Mesothelial cell of epicardium (in vitro differentiated cells): ENCODE data around the gene PTPRG. TPM values are rescaled to one million over a fixed set of nuclear protein-coding genes. Genes with fewer than 3 reads are reported as not detected.
A peak's percentile ranks its signal among the peaks of the same experiment; 100 is the strongest.

Experiments
- DNase-seq, 2 experiments: peaks; one replicate each; pipeline ENCODE4 v3.0.0; 2021; ENCODE audit warnings: low spot score in 2 of 2; ENCODE audit not compliant: unreplicated experiment in 2 of 2
- H3K27ac Mint-ChIP-seq: 2 replicates; pipeline ENCODE4 v1.8.0; 2021; ENCODE audit warnings: mixed read lengths
- H3K27me3 Mint-ChIP-seq: 2 replicates; pipeline ENCODE4 v1.8.0; 2021; ENCODE audit warnings: low read depth, mixed read lengths
- H3K36me3 Mint-ChIP-seq: 2 replicates; pipeline ENCODE4 v1.8.0; 2021; ENCODE audit warnings: mixed read lengths
- H3K4me1 Mint-ChIP-seq: 2 replicates; pipeline ENCODE4 v1.8.0; 2021; ENCODE audit warnings: mixed read lengths
- H3K4me3 Mint-ChIP-seq: 2 replicates; pipeline ENCODE4 v1.8.0; 2021; ENCODE audit warnings: mild to moderate bottlenecking, moderate library complexity, mixed read lengths
- H3K9me3 Mint-ChIP-seq: 2 replicates; pipeline ENCODE4 v1.8.0; 2021; ENCODE audit warnings: mixed read lengths
- total RNA-seq: library from RNA; stranded (reverse); gene quantifications from 3 replicates; pipeline ENCODE4 v1.2.1, GENCODE V29; 2021
- TF ChIP-seq, protein P1 (sequence below): fragments of 200-600 bp; sonication (generic); IDR thresholded peaks from one replicate; pipeline ENCODE4 v1.5.0; 2021; ENCODE audit warnings: antibody characterized with exemption; ENCODE audit not compliant: unreplicated experiment

The PTPRG gene
- total RNA-seq, 1 donor from 2014 or later: 40.4 TPM

DNA sequence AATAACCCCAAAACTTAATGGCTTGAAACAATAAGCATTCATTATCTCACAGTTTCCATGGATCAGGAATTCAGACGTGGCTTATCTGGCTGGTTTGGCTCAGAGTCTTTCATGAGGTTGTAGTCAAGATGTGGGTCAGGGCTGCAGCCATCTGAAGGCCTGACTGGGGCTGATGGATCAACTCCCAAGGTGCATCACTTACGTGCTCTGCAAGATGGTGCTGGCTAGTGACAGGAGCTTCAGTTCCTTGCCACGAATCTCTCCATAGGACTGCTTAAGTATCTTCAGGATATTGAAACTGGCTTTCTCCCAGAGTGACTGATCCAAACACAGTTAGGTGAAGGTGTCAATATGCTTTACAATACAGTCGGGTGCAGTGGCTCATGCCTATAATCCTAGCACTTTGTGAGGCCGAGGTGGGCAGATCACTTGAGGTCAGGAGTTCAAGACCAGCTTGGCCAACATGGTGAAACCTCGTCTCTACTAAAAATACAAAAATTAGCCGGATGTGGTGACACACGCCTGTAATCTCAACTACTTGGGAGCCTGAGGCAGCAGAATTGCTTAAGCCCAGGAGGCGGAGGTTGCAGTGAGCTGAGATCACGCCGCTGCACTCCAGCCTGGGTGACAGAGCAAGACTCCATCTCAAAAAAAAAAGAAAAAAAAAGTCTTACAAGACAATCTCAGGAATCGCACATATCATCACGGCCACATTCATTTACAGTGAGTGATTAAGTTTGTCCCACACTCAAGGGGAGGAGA, 28.5 kb upstream of the PTPRG start:
- Mint-ChIP-seq H3K4me3 (no peak overlapping the region), H3K27me3 (no peaks in the 10 kb centered on the region), H3K4me1 (peaks cover 35% of the 10 kb centered on the region), H3K36me3 (no peaks in the 10 kb centered on the region), H3K27ac (no peak overlapping the region), H3K9me3 (no peaks in the 10 kb centered on the region)
- no peak for DNase-seq
- TF ChIP-seq, protein P1, sequence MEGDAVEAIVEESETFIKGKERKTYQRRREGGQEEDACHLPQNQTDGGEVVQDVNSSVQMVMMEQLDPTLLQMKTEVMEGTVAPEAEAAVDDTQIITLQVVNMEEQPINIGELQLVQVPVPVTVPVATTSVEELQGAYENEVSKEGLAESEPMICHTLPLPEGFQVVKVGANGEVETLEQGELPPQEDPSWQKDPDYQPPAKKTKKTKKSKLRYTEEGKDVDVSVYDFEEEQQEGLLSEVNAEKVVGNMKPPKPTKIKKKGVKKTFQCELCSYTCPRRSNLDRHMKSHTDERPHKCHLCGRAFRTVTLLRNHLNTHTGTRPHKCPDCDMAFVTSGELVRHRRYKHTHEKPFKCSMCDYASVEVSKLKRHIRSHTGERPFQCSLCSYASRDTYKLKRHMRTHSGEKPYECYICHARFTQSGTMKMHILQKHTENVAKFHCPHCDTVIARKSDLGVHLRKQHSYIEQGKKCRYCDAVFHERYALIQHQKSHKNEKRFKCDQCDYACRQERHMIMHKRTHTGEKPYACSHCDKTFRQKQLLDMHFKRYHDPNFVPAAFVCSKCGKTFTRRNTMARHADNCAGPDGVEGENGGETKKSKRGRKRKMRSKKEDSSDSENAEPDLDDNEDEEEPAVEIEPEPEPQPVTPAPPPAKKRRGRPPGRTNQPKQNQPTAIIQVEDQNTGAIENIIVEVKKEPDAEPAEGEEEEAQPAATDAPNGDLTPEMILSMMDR: no peak

DNA sequence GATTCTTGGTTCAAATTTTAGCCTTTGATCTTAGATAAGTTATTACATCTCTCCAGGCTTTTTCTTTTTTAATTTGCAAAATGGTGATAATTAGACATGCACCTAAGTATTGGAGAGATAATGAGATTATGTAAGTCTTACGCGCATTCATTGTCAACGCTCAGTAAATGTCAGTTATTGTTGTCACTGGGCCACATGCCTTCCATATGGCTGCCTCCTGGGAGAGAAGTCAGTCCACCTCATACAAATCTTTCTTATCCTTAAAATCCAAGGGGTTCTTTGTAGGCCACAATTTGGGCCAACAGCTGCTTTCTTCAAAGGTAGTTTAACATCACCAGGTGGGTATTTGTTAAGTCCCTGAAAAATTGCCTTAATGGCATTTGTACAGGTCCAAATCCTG, 25.5 kb upstream of the PTPRG start:
- TF ChIP-seq, protein P1: no peak
- Mint-ChIP-seq H3K36me3 (no peaks in the 10 kb centered on the region), H3K9me3 (no peaks in the 10 kb centered on the region), H3K27ac (no peak overlapping the region), H3K27me3 (no peaks in the 10 kb centered on the region), H3K4me3 (no peak overlapping the region), H3K4me1 (peaks cover 27% of the 10 kb centered on the region)
- DNase-seq: no peak

DNA sequence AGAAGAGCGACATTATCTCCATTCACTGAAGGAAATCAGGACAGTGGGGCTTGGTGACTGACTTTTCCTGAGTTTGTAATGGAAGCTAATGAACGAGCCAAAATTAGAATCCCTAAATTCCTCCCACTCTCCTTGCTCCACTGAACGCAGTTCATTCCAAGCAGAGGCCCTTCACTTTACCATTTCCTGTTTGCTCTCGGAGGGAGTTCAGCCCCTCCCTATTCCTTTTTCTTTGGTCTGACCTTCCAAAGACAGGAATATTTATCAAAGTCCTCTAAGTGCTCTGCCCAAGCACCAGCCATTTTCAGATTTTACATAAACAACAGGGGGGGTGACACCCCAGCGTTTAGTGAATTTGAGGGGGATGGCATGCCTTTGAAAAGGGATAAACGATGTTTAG, 24.0 kb upstream of the PTPRG start:
- H3K4me1 Mint-ChIP-seq: peaks cover 19% of the 10 kb centered on the region
- H3K36me3 Mint-ChIP-seq: no peaks in the 10 kb centered on the region
- no peak for DNase-seq
- H3K27ac Mint-ChIP-seq: peak overlapping the region; percentile 11
- H3K9me3 Mint-ChIP-seq: no peaks in the 10 kb centered on the region
- H3K27me3 Mint-ChIP-seq: no peaks in the 10 kb centered on the region
- no peak overlapping the region for H3K4me3 Mint-ChIP-seq
- TF ChIP-seq, protein P1: no peak

DNA sequence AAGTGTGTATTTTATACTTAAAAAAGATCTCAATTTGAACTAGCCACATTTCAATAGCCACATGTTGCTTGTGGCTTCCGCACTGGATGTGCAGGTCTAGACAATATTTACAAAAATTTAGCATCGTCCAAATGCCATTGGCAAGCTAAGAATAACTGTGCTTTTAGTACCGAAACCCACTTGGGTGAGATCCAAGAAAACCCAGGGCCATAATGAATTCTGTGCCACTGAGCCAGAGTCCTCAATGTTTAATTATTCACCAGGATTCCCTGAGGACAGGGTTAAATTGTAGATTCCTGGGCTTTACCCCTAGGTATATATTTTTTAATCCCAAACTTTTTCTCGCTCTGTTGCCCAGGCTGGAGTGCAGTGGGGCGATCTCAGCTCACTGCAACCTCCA, 22.9 kb upstream of the PTPRG start:
- no peaks in the 10 kb centered on the region for H3K36me3 Mint-ChIP-seq
- peaks cover 19% of the 10 kb centered on the region for H3K4me1 Mint-ChIP-seq
- no peak overlapping the region for H3K27ac Mint-ChIP-seq
- H3K4me3 Mint-ChIP-seq: no peak overlapping the region
- TF ChIP-seq, protein P1: no peak
- no peaks in the 10 kb centered on the region for H3K9me3 Mint-ChIP-seq
- DNase-seq: no peak
- H3K27me3 Mint-ChIP-seq: no peaks in the 10 kb centered on the region

DNA sequence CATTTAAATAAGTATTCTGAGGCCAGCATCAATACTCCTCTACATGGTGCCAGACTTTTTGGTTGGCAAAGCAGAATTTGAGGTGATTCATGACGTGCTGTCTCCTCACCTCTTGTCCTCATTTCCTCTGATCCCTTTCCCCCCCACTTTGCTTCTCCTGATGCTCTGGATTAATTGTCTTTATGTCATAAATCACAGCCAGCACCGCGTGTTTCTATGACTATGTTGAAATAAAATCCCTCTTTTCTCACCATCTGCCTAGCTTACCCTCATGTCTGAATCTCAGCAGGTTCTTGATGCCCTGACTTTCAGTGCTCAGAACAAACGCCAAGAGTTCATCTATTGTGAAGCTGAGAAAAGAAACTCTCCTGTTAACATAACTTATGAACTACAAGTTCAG, 19.7 kb upstream of the PTPRG start:
- H3K9me3 Mint-ChIP-seq: no peaks in the 10 kb centered on the region
- H3K4me3 Mint-ChIP-seq: no peak overlapping the region
- H3K36me3 Mint-ChIP-seq: no peaks in the 10 kb centered on the region
- no peaks in the 10 kb centered on the region for H3K27me3 Mint-ChIP-seq
- H3K4me1 Mint-ChIP-seq: peaks cover 16% of the 10 kb centered on the region
- TF ChIP-seq, protein P1: no peak
- DNase-seq: no peak
- H3K27ac Mint-ChIP-seq: no peak overlapping the region
